Esophagus (tissue), 2 donors: ENCODE data around the gene XAGE2. TPM values are rescaled to one million over a fixed set of nuclear protein-coding genes. Genes with fewer than 3 reads are reported as not detected.

Source experiments
- H3K27ac ChIP-seq, 2 donors: one replicate each; pipeline ENCODE4 v1.5.1; 2013; ENCODE audit warnings: low read depth in 2 of 2, mild to moderate bottlenecking in 2 of 2, inconsistent platforms in 1 of 2, low read length in 1 of 2, moderate library complexity in 1 of 2
- H3K27me3 ChIP-seq, 2 donors: one replicate each; pipeline ENCODE4 v1.6.1; 2013; ENCODE audit warnings: low read length in 2 of 2, control low read depth in 1 of 2, mild to moderate bottlenecking in 1 of 2; ENCODE audit not compliant: insufficient read depth in 2 of 2, control insufficient read depth in 1 of 2
- H3K36me3 ChIP-seq, 2 donors: one replicate each; pipeline ENCODE4 v1.6.1; 2013; ENCODE audit warnings: low read length in 1 of 2; ENCODE audit not compliant: control insufficient read depth in 2 of 2, insufficient read depth in 2 of 2
- H3K4me1 ChIP-seq, 2 donors: one replicate each; pipeline ENCODE4 v1.6.1; 2013; ENCODE audit warnings: low read length in 1 of 2; ENCODE audit not compliant: control insufficient read depth in 2 of 2, insufficient read depth in 2 of 2
- H3K4me3 ChIP-seq, 2 donors: one replicate each; pipeline ENCODE4 v1.5.1; 2013; ENCODE audit warnings: low read length in 2 of 2, mild to moderate bottlenecking in 2 of 2, low read depth in 1 of 2, moderate library complexity in 1 of 2
- H3K9me3 ChIP-seq, 2 donors: one replicate each; pipeline ENCODE4 v1.6.1; 2013; ENCODE audit warnings: mild to moderate bottlenecking in 2 of 2, low read depth in 1 of 2, low read length in 1 of 2, moderate library complexity in 1 of 2; ENCODE audit not compliant: control insufficient read depth in 2 of 2, insufficient read depth in 1 of 2
- WGBS, 2 donors: extraction: QIAGEN DNeasy Blood & Tissue Kit; methylation state at CpG; one replicate each; pipeline ENCODE4 v1.1.7; 2013; 5-methylcytosine and 5-hydroxymethylcytosine counted together
- polyA plus RNA-seq, 2 donors: library from polyadenylated mRNA; stranded (reverse); fragments of 200-250 nt; gene quantifications; one replicate each; pipeline ENCODE4 v1.2.3, GENCODE V29; 2013
- donor health status: healthy with polysubstance abuse.
- donor health status: Bipolar disorder and iron deficiency.

The XAGE2 gene
- polyA plus RNA-seq, 2 donors = not detected

GRCh38 chrX:52355108-52355507, 13.7 kb upstream of the XAGE2 start:
- Histone ChIP-seq H3K27me3 (peaks cover 0 to 13% of the 10 kb centered on the region in 2 donors), H3K4me1 (no peaks in the 10 kb centered on the region), H3K36me3 (no peaks in the 10 kb centered on the region), H3K9me3 (no peaks in the 10 kb centered on the region), H3K27ac (no peak overlapping the region), H3K4me3 (no peak overlapping the region)

DNA sequence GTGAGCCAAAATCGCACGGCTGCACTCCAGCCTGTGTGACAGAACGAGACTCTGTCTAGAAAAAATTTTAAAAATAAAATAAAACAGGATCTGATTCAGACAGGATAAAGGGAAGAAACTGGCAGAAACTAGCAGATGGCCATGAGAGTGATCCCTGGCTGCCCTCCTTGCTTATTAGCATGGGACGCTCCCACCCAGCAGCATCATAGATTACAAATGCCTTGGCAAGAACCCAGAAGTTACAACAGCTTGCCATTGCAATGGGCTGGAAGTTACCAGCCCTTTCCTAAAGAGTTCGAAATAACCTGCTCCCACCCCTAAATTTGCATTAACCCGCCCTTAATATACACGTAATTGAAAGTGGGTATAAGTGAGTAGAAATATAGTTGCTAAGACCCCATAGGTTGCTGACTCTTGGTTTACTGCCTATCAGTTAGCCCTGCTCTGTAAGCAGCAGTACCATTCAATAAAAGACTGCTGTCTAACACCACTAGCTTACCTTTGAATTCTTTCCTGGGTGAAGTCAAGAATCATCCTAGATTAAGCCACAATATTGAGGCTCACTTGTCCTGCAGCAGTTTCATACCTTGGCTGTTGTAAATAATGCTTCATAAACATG, 9.1 kb upstream of the XAGE2 start:
- WGBS, 2 donors = 65 to 68% methylated on average over 7 of the region's 7 CpGs
- no peak overlapping the region for H3K4me3 ChIP-seq

DNA sequence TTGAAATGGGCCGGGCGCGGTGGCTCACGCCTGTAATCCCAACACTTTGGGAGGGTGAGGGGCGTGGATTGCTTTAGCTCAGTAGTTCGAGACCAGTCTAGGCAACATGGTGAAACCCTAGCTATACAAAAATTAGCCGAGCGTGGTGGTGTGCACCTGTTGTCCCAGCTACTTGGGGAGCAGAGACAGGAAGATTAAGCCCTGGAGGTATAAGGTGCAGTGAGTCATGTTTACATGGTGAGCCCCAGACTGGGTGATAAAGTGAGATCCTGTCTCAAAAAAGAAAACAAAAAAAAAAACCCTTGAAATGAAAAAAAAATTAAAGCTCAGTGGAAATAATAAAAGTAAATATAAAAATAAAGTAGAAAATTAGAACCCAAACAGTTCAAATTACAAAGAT, 6.9 kb upstream of the XAGE2 start:
- H3K9me3 ChIP-seq = no peaks in the 10 kb centered on the region
- no peak overlapping the region for H3K4me3 ChIP-seq
- no peaks in the 10 kb centered on the region for H3K36me3 ChIP-seq
- H3K27ac ChIP-seq = no peak overlapping the region
- 76 to 78% methylated on average over 8 of the region's 8 CpGs for WGBS, 2 donors
- H3K4me1 ChIP-seq = no peaks in the 10 kb centered on the region
- H3K27me3 ChIP-seq = peaks cover 0 to 8% of the 10 kb centered on the region in 2 donors

More for the DNA sequence above, 9.1 kb upstream of the XAGE2 start:
- H3K9me3 ChIP-seq = no peaks in the 10 kb centered on the region
- peaks cover 0 to 8% of the 10 kb centered on the region in 2 donors for H3K27me3 ChIP-seq
- H3K36me3 ChIP-seq = no peaks in the 10 kb centered on the region
- no peak overlapping the region for H3K27ac ChIP-seq
- H3K4me1 ChIP-seq = no peaks in the 10 kb centered on the region

GRCh38 chrX:52363247-52363883, 5.5 kb upstream of the XAGE2 start:
- Histone ChIP-seq H3K36me3 (no peaks in the 10 kb centered on the region), H3K4me3 (no peak overlapping the region), H3K4me1 (no peaks in the 10 kb centered on the region), H3K9me3 (no peaks in the 10 kb centered on the region), H3K27ac (no peak overlapping the region), H3K27me3 (peaks cover 0 to 8% of the 10 kb centered on the region in 2 donors)
- WGBS, 2 donors = 9 to 24% methylated on average over 8 of the region's 8 CpGs

DNA sequence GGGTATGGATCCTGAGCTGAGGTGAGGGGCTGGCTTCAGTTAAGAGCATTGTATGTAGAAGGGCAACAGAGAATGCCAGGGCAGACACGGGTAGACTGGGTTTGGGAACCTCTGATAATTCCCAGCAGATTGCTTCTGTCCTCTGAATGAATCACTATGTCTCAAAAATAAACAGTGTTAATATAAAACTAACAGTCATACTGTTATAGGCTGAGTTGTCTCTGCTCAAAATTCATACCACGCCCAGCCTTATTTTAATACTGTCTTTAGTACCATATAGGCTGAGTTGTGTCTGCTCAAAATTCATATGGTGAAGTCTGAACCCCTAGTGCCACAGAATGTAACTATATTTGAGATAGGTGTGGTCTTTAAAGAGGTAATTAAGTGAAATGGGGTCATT, 10.0 kb downstream of the XAGE2 start:
- H3K27ac ChIP-seq = no peak overlapping the region
- 46 to 76% methylated on average over 2 of the region's 2 CpGs for WGBS, 2 donors
- no peaks in the 10 kb centered on the region for H3K9me3 ChIP-seq
- no peak overlapping the region for H3K4me3 ChIP-seq
- H3K4me1 ChIP-seq = no peaks in the 10 kb centered on the region
- H3K27me3 ChIP-seq = peaks cover 0 to 16% of the 10 kb centered on the region in 2 donors
- H3K36me3 ChIP-seq = no peaks in the 10 kb centered on the region

DNA sequence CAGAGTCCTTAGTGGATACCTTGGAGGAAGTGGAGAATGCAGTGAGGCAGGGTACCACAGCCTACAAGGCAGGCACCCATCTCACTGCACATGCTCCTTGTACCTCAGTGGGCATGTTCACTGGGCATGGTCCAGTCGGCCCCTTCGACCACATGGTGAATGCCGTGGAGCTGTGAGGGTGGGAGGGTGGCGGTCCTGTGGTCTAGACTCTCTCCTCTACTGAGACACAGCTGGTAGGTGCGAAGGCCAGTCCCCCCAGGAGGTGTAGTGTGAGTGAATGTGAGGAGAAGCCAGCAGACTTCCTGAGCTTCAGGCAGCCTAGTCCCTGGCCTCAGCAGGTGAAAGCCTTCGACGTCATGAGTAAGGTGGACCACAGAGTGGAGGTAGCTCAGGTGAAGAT, 12.2 kb downstream of the XAGE2 start:
- no peaks in the 10 kb centered on the region for H3K4me1 ChIP-seq

GRCh38 chrX:52410439-52411394, 41.9 kb downstream of the XAGE2 start:
- no peak overlapping the region for H3K4me3 ChIP-seq
- H3K27me3 ChIP-seq = no peaks in the 10 kb centered on the region
- H3K9me3 ChIP-seq = no peaks in the 10 kb centered on the region
- H3K4me1 ChIP-seq = no peaks in the 10 kb centered on the region
- WGBS, 2 donors = 69 to 80% methylated on average over 8 of the region's 8 CpGs
- no peaks in the 10 kb centered on the region for H3K36me3 ChIP-seq
- no peak overlapping the region for H3K27ac ChIP-seq

More for the DNA sequence above, 12.2 kb downstream of the XAGE2 start:
- Histone ChIP-seq H3K27ac (no peak overlapping the region), H3K4me3 (no peak overlapping the region), H3K9me3 (no peaks in the 10 kb centered on the region), H3K36me3 (no peaks in the 10 kb centered on the region), H3K27me3 (peaks cover 0 to 16% of the 10 kb centered on the region in 2 donors)
- WGBS, 2 donors = 84 to 91% methylated on average over 7 of the region's 7 CpGs

DNA sequence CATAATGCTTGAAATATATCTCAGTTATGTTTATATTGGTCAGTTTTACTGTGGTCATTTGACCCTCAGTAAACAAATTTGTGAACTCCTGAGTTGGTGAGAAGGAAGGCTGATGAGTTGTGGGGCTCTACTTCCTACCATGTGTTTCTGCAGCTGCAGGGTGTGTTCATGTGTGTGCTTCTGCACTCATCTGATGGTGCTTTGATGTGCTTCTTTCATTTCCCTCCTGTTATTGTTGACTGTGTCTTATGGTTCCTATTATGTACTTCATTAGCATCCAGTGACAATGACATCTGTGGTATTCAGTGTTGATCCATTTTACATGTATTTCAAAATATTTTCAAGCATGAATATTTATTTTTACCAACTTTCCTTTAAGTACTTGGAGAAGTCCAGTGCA, 46.5 kb downstream of the XAGE2 start:
- H3K27me3 ChIP-seq = peaks cover 0 to 4% of the 10 kb centered on the region in 2 donors
- peaks cover 0 to 2% of the 10 kb centered on the region in 2 donors for H3K9me3 ChIP-seq

GRCh38 chrX:52416816-52417215, 48.0 kb downstream of the XAGE2 start:
- Histone ChIP-seq H3K9me3 (peaks cover 0 to 2% of the 10 kb centered on the region in 2 donors), H3K27ac (no peak overlapping the region), H3K4me1 (no peaks in the 10 kb centered on the region), H3K27me3 (peaks cover 0 to 4% of the 10 kb centered on the region in 2 donors), H3K4me3 (no peak overlapping the region), H3K36me3 (no peaks in the 10 kb centered on the region)
- WGBS, 2 donors = 66 to 78% methylated on average over 3 of the region's 3 CpGs

More for the DNA sequence above, 46.5 kb downstream of the XAGE2 start:
- no peak overlapping the region for H3K27ac ChIP-seq
- H3K4me3 ChIP-seq = no peak overlapping the region
- H3K36me3 ChIP-seq = no peaks in the 10 kb centered on the region
- no peaks in the 10 kb centered on the region for H3K4me1 ChIP-seq
